ENCODE measurements around the gene AHCYL2. TPM values are rescaled to one million over a fixed set of nuclear protein-coding genes. Genes with fewer than 3 reads are reported as not detected.
A peak's percentile ranks its signal among the peaks of the same experiment; 100 is the strongest.

Gene AHCYL2
- total and polyA plus RNA-seq, 12 donors = 2.5 to 7.7 (median 5.6) TPM

- DNase-seq (no peak), ATAC-seq (peak in 3 of 8 donors; percentile 56 to 74 (median 61))
- no peak overlapping the region for H3K4me3 ChIP-seq
- peaks cover 0 to 24% (median 4%) of the 10 kb centered on the region in 9 donors for H3K4me1 ChIP-seq
- WGBS, 2 donors = 22 to 33% methylated on average over 2 of the region's 2 CpGs
- no peaks in the 10 kb centered on the region for H3K9me3 ChIP-seq
- H3K27ac ChIP-seq = peak overlapping the region in 4 of 10 donors; percentile 11 to 36 (median 18)
- TF ChIP-seq, protein P1, sequence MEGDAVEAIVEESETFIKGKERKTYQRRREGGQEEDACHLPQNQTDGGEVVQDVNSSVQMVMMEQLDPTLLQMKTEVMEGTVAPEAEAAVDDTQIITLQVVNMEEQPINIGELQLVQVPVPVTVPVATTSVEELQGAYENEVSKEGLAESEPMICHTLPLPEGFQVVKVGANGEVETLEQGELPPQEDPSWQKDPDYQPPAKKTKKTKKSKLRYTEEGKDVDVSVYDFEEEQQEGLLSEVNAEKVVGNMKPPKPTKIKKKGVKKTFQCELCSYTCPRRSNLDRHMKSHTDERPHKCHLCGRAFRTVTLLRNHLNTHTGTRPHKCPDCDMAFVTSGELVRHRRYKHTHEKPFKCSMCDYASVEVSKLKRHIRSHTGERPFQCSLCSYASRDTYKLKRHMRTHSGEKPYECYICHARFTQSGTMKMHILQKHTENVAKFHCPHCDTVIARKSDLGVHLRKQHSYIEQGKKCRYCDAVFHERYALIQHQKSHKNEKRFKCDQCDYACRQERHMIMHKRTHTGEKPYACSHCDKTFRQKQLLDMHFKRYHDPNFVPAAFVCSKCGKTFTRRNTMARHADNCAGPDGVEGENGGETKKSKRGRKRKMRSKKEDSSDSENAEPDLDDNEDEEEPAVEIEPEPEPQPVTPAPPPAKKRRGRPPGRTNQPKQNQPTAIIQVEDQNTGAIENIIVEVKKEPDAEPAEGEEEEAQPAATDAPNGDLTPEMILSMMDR (IDR thresholded peaks at IDR 0.05) = no peak
- peaks cover 0 to 33% (median 0%) of the 10 kb centered on the region in 9 donors for H3K36me3 ChIP-seq
- H3K27me3 ChIP-seq = no peaks in the 10 kb centered on the region
- intact Hi-C loops (cut with DNase I) = no loop called here
Observed at GRCh38 chr7:129421717-129422250, 197.0 kb downstream of the AHCYL2 start.

- DNase-seq (no peak), ATAC-seq (peak in 3 of 8 donors; percentile 24 to 37 (median 24))
- intact Hi-C loops (cut with DNase I) = no loop called here
- peak overlapping the region in 1 of 10 donors; percentile 11 for H3K27ac ChIP-seq
- TF ChIP-seq, protein P1 (IDR thresholded peaks at IDR 0.05) = no peak
- no peaks in the 10 kb centered on the region for H3K27me3 ChIP-seq
- H3K36me3 ChIP-seq = peaks cover 0 to 41% (median 0%) of the 10 kb centered on the region in 9 donors
- H3K4me3 ChIP-seq = no peak overlapping the region
- H3K9me3 ChIP-seq = no peaks in the 10 kb centered on the region
- 86 to 87% methylated on average over 4 of the region's 4 CpGs for WGBS, 2 donors
- H3K4me1 ChIP-seq = peaks cover 0 to 24% (median 4%) of the 10 kb centered on the region in 9 donors
Observed at GRCh38 chr7:129422727-129423126, 197.9 kb downstream of the AHCYL2 start.

DNA sequence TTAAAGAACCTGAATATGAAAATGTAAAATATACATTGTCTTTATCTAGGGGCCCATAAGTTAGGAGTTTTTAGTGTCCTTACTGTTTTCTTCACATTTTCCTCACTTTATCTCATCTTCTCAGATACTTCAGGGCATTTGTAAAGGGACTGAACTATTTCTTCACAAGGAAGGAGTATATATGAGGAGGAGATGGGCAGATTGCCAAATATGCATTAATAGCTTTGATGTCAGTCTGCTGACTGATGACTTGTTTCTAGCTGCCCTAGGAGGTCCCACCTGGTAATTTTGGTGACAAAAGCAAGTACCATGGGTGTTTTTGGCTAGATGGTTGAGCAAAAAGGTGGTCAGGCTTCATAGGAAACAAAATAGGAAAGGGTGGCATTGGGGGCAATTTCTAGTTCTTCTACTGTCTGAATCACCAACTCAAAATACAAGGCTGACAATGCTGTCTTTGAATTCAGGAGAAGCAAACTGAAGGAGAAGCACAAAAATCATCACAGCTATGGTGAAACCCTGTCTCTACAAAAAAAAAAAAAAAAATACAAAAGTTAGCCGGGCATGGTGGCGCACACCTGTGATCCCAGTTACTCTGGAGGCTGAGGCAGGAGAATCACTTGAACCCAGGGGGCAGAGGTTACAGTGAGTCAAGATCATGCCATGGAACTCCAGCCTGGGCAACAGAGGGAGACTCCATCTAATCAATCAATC, 199.0 kb downstream of the AHCYL2 start:
- Histone ChIP-seq H3K4me3 (no peak overlapping the region), H3K27me3 (no peaks in the 10 kb centered on the region), H3K36me3 (peaks cover 0 to 45% (median 0%) of the 10 kb centered on the region in 9 donors), H3K27ac (no peak overlapping the region), H3K4me1 (peaks cover 0 to 24% (median 4%) of the 10 kb centered on the region in 9 donors), H3K9me3 (no peaks in the 10 kb centered on the region)
- WGBS, 2 donors = 98 to 100% methylated on average over 2 of the region's 2 CpGs
- no peak for DNase-seq
- no peak for ATAC-seq
- TF ChIP-seq, protein P1 (IDR thresholded peaks at IDR 0.05) = no peak
- intact Hi-C loops (cut with DNase I) = no loop called here

DNA sequence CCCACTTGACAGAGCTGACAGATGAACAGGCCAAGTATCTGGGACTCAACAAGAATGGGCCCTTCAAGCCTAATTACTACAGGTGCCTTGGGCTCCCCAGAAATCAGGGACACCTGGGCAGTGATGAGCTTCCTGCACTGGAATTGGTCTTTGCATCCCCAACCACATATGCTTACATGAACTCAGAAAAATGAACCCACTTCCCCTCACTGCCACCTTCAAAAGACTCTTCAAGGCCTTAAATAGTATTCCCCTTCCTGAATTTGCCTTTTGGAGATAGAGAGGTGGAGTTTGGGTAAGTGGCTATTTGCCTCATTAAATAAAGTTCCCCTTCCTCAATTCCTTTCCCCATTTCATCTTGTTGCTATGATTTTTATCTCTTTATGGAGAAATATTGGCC, 201.7 kb downstream of the AHCYL2 start:
- peaks cover 0 to 49% (median 0%) of the 10 kb centered on the region in 9 donors for H3K36me3 ChIP-seq
- DNase-seq = no peak

More for the DNA sequence above, 201.7 kb downstream of the AHCYL2 start:
- Histone ChIP-seq H3K9me3 (no peaks in the 10 kb centered on the region), H3K27me3 (no peaks in the 10 kb centered on the region), H3K4me3 (no peak overlapping the region), H3K4me1 (peaks cover 0 to 24% (median 4%) of the 10 kb centered on the region in 9 donors), H3K27ac (no peak overlapping the region)
- TF ChIP-seq, protein P1 (IDR thresholded peaks at IDR 0.05) = no peak
- intact Hi-C loops (cut with DNase I) = no loop called here
- no peak for ATAC-seq

All from heart right ventricle (tissue), 16 donors.